NCI-H774 (cell line): ENCODE data around the gene PSMC3.

Experiments used
- DNase-seq: peaks from one replicate; lab custom pipeline; 2025; lab: John Stamatoyannopoulos, UW

Gene PSMC3

DNA sequence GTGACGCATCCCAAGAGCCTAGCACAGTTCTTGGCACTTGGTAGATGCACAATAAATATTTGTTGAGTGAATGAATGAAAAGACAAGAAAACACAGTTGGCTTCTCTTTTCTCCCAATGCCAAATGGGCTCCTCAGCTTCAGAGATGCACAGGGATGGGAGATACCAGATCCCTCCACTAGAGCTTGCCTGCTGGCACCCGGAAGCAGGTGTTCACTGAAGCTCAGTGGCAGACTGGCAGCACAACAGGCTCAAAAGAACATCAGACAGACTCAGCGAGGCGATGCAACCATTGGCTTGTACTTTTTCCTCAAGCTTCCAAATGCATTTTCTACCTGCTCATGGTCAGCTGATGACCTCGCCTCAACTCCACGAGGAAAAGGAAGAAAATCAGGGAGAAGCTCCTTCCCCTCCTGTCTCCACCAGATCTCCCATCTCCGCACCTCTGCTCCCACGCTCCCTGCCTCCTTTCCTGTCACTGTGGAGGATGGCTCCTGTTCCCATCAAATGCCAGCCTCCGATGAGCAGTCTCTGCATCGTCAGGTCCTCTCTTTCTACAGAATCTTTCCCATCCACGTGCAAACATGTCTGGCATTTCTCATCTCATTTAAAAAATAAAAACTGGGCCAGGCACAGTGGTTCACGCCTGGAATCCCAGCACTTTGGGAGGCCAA lies 16.9 kb upstream of the PSMC3 start:
- peak; percentile 12 for DNase-seq

DNA sequence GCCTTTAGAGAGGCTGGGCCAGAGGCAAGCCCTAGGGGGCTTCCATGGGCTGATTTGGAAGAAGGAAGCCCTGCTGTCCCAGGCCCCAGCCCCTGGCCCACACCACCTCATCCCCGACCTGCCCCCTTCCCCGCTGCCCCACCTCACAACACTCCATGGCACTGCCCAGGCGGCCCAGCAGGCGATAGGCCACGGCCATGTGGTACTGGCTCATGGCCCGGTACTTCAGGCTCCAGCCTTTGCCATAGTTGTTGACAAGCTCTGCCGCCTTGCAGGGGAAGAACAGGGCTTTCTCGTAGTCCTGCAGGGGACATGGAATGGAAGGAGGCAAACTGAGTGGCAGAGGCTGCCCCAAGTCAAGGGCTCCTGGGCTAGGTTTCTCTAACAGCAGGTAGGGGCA lies 16.3 kb upstream of the PSMC3 start:
- DNase-seq: no peak

DNA sequence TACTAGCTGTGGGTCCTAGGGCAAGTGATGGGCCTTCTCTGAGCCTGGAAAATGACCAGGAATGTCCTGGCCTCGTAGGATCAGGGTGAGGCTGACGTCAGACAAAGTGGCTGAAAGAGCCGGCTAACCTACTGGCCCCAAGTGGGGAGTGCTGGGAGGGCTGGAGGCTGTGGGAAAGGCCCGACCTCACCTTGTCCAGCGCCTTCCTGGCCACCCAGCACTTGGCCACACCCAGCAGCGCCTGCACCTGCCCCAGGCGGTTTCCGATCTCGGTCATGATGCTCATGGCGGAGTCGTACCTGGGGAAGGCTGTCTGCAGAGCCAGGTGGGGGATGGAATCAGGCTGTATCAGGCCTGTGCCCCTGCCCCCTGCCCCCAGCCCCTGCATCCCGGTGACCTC lies 15.2 kb upstream of the PSMC3 start:
- no peak for DNase-seq

DNA sequence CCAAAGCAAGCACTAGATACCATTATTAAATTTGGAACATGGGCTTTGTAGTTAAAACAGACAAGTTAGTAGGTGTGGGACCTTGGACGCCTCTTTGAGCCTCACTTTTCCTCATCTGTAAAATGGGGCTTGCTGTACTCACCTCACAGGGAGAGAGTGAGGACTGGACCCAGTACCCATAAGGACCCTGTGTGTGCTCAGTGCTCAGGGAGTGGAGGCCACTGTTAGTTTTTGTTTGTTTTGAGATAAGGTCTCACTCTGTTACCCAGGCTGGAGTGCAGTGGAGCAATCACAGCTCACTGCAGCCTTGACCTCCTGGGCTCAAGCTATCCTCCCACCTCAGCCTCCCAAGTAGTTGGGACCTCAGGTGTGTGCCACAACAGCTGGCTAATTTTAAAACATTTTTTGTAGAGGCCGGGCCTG lies 13.8 kb upstream of the PSMC3 start:
- DNase-seq: no peak

DNA sequence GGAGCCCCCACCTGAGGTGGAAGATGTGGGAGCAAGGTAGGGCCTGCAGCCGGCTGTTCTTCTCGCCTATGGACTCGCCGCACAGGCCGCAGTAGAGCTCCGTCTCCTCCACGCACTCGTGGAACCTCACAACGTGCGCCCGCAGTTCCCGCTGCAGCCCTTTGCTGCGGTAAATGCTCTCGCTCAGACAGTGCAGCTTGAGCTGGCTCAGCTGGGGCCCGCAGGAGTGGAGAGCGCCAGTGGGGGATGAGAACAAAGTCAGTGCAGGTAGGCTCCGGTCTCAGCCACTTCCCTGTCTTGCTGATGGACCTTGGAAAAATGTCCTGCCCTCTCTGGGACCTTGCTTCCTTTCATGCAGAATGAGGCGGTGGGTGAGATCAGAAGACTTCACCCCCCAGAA lies 12.5 kb upstream of the PSMC3 start:
- no peak for DNase-seq

DNA sequence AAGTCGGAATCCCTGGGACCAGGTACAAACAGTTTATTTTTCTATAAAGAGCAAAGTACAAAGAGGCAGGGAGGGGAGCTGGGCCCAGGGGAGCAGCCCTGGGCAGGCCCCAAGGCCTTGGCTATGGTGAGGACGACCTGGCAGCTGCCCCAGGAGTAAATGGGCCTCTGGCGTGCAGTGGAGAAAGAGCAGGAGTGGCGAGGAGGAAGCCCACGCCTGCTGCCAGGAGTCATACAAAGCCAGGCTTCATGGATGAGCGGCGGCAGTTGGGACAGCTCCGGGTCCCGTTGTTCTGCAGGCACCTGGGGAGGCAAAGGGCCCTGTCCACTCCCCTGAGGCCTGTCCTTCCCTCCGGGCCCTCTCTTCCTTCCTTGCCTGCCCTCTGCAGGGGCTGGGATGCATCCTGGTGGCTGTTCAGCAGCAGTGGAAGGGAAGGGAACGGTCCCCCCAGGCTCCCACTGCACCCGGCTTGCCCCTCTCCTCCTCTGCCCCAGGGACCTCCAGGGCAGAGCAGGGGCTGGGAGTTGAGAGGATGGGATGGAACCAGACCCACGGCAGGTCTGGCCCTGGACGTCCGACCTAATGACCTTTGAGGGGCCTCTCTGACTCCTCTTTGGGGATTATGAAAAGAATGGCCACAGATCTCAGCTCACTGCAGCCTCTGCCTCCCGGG lies 11.6 kb upstream of the PSMC3 start:
- no peak for DNase-seq

DNA sequence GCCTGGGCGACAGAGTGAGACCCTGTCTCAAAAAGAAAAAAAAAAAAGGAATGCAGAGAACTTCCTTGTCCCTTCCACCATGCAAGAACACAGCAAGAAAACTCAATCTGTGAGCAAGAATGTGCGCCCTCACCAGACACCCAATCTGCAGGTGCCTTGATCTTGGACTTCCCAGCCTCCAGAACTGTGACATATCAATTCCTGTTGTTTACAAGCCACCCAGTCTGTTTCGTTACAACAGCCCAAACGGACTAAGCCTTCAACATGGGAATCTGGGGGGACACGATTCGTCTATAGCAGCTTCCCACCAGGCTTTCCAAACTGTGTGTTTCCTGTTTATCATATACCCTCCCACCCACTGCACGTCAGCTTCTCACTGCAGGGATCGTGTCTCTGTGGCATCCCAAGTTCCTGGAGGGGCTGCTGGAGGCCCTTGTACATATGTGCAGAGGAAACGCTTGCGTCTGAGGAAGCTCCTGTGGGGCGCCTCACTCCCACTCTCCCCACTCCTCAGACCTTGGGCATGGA lies 11.0 kb upstream of the PSMC3 start:
- DNase-seq: no peak

DNA sequence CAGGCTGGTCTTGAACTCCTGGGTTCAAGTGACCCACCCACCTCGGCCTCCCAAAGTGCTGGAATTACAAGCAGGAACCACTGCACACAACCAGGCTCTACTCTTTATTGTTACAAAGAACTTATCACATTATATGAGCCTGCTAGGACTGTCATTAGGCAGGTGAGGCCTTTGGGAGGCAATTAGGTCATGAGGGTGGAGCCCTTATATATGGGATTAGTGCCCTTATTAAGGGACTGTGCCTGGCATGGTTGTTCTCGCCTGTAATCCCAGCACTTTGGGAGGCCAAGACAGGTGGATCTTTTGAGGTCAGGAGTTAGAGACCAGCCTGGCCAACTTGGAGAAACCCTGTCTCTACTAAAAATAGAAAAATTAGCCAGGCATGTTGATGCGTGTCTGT lies 10.5 kb upstream of the PSMC3 start:
- no peak for DNase-seq

DNA sequence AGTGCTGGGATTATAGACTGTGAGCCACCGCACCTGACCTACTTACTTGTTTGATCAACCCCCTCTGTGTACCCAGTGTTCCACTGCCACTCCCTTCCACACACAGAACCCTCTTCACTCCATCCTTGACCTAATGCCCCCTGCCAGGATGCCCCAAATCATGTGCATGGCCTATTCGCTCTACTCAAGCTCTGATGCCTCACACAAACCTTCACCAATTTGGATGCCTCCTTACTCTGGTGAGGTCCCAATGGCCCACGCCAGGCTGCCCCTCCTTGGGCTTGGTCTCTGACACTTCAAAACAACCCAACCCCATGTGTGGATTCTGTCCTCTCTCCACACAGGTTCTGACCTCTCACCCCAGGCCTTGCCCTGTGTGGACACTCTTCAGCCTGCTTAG lies 9.4 kb upstream of the PSMC3 start:
- no peak for DNase-seq

DNA sequence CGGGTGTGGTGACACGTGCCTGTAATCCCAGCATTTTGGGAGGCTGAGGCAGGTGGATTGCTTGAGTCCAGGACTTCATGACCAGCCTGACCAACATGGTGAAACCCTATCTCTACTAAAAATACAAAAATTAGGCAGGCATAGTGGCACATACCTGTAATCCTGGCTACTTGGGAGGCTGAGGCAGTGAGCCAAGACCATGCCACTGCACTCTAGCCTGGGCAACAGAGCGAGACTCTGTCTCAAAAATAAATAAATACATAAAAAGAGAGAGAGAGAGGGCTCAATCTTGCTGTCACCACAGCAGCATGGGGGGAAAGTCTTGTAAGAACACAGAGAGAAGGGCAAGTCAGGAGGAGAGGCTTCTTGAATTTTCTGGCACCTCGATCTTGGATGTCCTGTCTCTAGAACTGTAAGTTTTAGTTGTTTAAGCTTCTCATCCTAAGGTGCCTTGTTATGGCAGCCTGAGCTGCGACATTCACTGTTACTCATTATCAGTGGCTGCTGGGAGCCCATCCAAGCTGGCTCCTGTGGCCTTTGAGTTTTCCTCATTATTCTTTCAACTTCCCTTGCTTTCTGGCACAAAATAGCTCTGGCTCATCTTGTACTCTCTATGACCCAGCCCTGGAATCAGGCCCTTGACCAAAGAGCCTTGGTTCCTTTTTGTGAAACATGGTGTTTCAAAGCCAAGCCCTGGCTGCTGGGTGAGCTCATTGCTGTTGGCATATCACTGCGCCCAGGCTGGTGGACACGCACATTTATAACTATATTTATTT lies 8.0 kb upstream of the PSMC3 start:
- no peak for DNase-seq

DNA sequence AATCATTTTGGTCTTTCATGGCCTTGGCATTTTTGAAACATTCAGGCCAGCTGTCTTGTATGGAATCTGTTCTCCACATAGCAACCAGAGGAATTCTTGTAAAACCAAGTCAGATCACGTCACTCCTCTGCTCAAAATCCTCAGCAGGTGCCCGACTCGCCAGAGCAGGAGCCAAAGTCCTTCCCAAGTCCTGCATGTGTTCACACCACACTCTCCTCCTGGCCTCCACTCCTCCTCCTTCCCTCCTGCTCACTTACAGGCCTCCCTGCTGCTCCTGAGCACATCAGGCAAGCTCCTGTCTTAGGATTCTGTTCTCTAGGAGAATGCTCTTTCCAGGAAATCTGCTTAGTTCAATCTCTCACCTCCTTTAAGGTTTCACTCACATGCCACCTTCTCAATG lies 6.9 kb upstream of the PSMC3 start:
- no peak for DNase-seq

DNA sequence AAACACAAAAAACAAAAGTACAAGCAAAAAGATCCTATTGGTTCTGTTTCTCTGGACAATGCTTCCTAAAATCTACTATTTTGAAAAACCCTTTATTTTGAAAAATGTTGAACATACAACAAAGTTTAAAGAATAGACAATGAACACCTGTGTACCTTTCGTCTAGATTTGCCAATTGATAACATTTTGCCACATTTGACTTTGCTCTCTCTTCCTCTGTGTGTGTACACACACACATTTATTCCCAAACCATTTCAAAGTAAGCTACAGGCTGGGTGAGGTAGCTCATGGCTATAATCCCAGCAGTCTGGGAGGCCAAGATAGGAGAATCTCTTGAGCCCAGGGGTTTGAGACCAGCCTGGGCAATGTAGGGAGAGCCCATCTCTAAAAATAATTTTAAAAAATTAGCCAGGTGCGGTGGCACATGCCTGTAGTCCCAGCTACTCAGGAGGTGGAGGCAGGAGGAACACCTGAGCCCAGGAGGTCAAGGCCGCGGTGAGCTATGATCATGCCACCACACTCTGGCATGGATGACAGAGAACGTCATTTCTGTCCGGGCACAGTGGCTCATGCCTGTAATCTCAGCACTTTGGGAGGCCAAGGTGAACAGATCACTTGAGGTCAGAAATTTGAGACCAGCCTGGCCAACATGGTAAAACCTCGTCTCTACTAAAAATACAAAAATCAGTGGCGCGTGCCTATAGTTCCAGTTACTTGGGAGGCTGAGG lies 5.3 kb upstream of the PSMC3 start:
- DNase-seq: no peak

DNA sequence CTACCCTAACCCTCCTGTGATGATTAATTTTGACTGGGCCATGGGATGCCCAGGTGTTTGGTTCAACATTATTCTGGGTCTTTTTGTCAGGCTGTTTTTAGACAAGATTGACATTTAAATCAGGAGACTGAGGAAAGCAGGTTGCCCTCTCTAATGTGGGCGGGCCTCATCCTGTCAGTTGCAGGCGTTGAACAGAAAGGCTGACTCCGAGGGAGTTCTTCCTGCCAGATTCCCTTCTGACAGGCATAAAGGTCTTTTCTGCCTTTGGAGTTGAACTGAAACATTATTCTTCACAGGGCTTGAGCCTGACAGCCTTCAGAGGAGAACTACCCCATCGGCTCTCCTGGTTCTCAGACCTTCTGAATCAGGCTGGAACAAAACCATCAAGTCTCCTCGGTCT lies 4.3 kb upstream of the PSMC3 start:
- DNase-seq: no peak

DNA sequence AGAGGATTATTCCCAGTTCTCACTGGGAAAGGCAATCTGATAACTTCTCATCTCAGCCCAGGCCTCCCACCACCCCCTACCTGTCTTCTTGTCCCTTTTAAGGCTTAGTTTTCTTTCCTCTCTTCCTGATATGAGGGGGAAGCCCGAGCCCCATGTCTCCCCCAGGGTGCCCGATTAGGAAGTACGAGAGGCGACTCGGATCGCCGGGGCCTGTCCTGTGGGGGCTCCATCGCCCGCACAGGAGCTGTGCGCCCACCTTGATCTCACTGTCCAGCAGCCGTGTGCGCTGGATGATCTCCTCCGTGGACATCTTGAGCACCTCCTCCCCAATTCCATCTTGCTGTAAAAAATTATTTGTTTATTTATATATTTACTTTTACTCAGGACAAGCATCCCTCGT lies 628 bp downstream of the PSMC3 start:
- no peak for DNase-seq

DNA sequence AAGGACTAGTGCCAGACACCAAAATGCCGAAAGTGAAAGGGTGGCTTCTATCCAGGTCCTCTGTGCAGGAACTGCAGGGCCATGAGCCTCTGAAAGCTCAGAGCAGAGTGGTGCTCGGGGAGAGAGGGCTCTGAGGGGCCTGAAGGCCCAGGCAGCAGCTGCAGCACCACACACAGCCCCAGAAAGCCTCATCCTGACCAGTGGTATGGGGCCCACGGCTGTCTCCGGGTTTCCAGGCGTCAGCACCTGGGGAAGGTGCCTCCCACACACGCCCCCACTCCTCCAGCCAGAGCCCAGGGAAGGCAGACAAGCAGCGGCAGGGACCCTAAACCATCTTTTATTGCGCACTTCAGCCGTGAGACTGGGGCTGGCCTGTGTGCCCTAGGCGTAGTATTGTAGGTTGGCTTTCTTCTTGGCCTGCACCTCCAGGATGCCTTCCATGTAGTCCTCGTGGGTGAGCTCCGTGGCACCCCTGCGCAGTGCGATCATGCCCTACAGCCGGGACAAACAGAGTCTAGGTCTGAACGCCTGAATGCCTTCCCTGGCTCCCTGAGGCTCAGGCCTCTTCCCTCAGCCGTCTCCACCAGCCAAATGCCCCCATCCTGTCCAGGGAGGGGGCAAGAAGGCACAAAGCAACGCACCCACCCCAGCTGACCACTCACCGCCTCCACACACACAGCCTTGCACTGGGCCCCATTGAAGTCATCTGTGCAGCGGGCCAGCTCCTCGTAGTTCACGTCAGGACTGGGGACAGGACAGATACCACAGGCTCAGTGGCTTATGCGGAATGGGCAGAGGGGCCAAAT lies 7.6 kb downstream of the PSMC3 start:
- no peak for DNase-seq

DNA sequence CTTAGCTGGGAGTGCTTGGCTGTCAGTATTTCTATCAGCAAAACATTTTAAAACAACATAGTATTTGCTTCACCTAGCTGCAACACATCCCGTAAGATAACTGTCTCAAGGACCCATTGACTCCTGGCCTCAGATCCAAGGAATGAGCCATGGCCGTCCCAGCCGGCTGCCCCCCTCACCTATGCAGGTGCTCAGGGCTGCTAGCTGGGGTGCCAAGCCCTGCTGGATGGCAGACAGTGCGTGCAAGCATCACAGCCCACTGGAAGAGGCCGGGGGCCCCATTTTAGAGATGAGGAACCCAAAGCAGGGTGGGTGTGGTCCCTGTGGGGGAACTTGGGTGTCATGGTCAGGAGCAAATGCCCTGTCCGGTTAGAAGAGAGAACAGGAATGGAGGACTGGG lies 8.5 kb downstream of the PSMC3 start:
- no peak for DNase-seq

DNA sequence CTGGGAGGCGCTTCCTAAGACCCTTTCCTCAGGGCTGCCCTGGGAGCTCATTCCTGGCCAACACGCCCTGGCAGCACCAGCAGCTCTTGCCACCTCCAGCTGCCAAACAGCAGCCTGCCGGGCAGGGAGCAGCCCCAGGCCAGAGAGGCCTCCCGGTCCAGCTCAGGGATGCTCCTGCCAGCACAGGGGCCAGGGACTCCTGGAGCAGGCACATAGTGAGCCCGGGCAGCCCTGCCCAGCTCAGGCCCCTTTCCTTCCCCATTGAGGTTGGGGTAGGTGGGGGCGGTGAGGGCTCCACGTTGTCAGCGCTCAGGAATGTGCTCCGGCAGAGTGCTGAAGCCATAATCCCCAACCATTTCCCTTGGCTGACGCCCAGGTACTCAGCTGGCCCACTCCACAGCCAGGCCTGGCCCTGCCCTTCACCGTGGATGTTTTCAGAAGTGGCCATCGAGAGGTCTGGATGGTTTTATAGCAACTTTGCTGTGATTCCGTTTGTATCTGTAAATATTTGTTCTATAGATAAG lies 10.2 kb downstream of the PSMC3 start:
- no peak for DNase-seq

DNA sequence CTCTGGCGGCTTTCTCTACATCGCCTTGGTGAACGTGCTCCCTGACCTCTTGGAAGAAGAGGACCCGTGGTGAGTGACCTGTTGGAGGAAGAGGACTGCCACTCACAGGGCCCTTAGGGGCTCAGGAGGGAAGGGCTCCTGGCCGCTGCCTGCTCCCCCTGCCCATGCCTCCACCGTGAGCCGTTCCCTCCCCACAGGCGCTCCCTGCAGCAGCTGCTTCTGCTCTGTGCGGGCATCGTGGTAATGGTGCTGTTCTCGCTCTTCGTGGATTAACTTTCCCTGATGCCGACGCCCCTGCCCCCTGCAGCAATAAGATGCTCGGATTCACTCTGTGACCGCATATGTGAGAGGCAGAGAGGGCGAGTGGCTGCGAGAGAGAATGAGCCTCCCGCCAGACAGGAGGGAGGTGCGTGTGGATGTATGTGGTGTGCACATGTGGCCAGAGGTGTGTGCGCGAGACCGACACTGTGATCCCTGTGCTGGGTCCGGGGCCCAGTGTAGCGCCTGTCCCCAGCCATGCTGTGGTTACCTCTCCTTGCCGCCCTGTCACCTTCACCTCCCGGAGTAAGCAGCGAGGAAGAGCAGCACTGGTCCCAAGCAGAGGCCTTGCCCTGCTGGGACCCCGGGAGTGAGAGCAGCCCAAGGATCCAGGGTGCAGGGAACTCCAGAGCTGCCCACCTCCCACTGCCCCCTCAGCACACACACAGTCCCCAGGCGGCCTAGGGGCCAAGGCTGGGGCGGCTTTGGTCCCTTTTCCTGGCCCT lies 11.0 kb downstream of the PSMC3 start:
- DNase-seq: no peak

DNA sequence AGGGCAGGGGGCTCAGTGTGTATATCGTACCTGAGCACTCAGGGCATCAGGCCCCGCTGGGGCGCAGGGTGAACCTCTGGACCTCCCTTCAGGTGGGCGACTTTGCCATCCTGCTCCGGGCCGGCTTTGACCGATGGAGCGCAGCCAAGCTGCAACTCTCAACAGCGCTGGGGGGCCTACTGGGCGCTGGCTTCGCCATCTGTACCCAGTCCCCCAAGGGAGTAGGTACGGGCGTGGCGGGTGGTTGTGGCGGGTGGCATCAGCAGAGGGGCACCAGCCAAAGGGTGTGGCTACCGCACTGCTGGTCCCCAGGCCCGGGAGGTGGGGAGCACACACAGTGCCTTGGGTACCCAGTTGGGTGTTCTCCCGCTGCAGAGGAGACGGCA lies 11.6 kb downstream of the PSMC3 start:
- DNase-seq: no peak

DNA sequence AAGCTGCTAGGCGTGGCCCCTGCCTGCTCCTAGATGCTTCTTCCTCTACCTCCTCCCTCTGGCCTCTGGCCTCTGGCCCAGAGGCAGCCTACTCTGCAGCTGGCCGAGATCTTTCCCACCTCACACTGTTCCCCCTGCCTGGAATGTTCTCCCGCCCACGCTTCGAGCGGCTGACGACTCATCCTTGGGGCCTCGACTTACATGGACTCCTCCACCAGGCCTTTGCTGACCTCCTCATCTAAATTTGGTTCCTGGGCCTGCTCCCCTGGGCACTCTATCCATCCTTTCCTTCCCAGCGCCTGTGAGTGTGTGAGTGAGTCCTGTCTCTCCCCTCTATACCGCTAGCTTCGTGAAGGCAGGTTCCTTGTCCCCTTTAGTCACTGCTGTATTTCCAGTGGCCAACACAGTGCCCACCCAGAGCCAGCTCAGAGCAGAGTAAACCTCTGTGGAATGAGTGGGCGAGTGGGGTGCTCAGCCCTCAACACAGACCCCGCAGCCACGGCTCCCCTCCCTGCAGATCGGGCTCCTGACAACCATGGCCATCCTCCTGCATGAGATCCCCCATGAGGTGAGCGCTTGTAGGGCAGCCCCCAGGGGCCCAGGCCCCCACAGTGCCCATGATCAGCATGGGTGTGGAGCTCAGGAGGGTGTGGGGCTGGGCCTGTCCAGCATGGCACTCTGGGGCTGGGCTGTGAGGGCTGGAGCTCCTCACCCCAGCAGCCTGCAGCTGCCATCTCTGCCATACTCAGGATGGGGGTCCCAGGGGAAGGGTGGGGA lies 12.1 kb downstream of the PSMC3 start:
- DNase-seq: no peak
